ENCODE results near the gene SLC22A6.

Gene SLC22A6

DNA sequence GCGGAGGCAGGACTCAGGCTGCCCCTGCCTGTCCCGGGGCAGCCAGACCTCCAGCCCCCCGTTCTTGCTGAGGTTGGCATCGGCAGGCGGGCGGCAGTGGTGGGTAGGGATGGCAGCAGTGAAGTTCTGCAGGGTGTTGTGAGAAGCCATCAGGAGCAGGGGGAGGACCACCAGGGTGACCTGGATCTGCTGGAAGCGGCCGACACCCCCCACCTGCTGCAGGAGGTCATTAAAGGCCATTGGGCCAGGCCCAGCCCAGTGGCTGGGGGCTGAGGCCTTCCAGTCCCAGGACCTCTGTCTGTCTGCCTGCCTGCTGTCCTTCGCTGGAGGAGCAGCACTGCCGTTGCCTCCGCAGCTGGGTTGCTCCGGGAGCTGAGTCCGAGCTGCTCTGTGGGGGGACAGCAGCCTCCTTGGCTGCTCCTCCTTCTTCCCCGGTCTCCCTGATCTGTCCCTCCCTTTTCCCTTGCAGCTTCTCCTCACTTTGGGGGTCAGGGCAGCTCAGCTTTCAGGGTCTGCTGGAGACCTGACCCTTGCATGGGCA, at the start of gene SLC22A6:
SLC22A6 (minus strand) TSS at position 517 of the 541 bp plus-strand sequence; CDS start at position 240, 277 bp downstream.
- no peak within 1 kb of the TSS for H3K27ac ChIP-seq (ENCODE audit: low read depth, low read length)

DNA sequence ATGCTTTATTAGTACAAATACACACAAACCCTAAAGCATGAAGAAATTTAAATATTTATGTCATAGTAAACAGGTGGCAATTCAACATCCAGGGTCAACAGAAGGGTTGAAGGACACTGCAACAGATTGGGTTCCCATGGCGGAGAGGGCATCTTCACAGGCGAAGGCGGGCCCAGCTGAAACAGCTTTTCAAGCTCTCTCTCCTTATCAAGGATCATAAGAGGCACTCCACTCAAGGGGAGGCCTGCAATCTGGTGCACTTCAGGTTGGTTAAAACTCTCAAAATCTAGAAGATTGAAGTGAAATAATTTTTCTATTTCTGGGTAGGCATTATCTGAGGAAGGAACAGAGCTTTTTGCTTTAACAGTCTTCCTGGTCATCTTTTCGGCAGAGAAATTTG, 47.7 kb upstream of the SLC22A6 start:
- H3K4me1 ChIP-seq (ENCODE audit: control insufficient read depth, insufficient read depth, low read length): no peaks in the 10 kb centered on the region
- H3K9ac ChIP-seq (ENCODE audit: low read length): no peak overlapping the region
- no peak overlapping the region for H3K27ac ChIP-seq (ENCODE audit: low read depth, low read length)
- no peaks in the 10 kb centered on the region for H3K27me3 ChIP-seq (ENCODE audit: control insufficient read depth, insufficient read depth, low read length)
- H3K36me3 ChIP-seq (ENCODE audit: control insufficient read depth, insufficient read depth, low read length): no peaks in the 10 kb centered on the region
- no peak overlapping the region for H3K4me3 ChIP-seq (ENCODE audit: low read length)

More for the DNA sequence above, at the start of gene SLC22A6:
- no peak within 1 kb of the TSS for H3K9ac ChIP-seq (ENCODE audit: low read length)
- no peaks in the 10 kb centered on the region for H3K27me3 ChIP-seq (ENCODE audit: control insufficient read depth, insufficient read depth, low read length)
- H3K4me3 ChIP-seq (ENCODE audit: low read length): no peak within 1 kb of the TSS
- no peaks in the 10 kb centered on the region for H3K36me3 ChIP-seq (ENCODE audit: control insufficient read depth, insufficient read depth, low read length)
- H3K4me1 ChIP-seq (ENCODE audit: control insufficient read depth, insufficient read depth, low read length): no peaks in the 10 kb centered on the region

DNA sequence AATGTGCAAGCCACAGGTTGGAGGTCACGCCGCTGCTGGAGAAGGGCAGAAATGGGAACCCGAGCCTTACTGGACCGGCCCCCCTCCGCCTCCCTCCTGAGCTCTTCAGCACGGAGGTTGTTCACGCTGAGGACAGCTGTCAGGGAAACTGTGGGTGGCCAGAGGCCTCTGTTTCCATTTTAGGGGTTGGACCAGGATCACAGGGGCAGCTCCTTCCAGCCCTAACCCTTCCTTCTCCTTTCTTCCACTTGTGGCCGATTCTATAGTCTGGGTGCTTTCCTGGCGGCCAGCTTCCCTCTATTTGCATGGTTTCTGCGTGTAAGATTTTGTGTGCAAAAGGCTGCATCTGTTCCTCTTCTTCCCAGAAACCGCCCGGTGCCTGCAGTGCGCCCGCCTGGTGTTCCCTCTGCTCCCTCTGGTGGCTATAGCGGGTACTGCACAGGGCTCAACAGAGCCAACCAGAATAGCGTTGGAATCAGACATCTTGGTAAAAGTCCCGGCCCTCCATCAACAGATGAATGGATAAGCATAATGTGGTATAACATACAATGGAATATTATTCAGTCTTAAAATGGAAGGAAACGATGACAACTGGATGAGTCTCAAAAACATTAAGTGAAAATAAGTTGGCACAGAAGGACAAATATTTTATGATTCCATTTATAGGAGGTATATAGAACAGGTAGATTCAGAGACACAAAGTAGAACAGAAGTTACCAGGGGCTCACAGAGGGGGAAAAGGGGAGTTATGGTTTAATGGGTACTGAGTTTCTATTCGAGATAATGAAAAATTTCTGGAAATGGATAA, 39.3 kb upstream of the SLC22A6 start:
- Histone ChIP-seq H3K36me3 (ENCODE audit: control insufficient read depth, insufficient read depth, low read length) (no peaks in the 10 kb centered on the region), H3K9ac (ENCODE audit: low read length) (no peak overlapping the region), H3K27ac (ENCODE audit: low read depth, low read length) (no peak overlapping the region), H3K4me3 (ENCODE audit: low read length) (no peak overlapping the region), H3K4me1 (ENCODE audit: control insufficient read depth, insufficient read depth, low read length) (no peaks in the 10 kb centered on the region), H3K27me3 (ENCODE audit: control insufficient read depth, insufficient read depth, low read length) (no peaks in the 10 kb centered on the region)

GRCh38 chr11:63023222-63023814, 38.6 kb upstream of the SLC22A6 start:
- Histone ChIP-seq H3K9ac (ENCODE audit: low read length) (no peak overlapping the region), H3K4me1 (ENCODE audit: control insufficient read depth, insufficient read depth, low read length) (no peaks in the 10 kb centered on the region), H3K27me3 (ENCODE audit: control insufficient read depth, insufficient read depth, low read length) (no peaks in the 10 kb centered on the region), H3K36me3 (ENCODE audit: control insufficient read depth, insufficient read depth, low read length) (no peaks in the 10 kb centered on the region), H3K4me3 (ENCODE audit: low read length) (no peak overlapping the region), H3K27ac (ENCODE audit: low read depth, low read length) (no peak overlapping the region)

DNA sequence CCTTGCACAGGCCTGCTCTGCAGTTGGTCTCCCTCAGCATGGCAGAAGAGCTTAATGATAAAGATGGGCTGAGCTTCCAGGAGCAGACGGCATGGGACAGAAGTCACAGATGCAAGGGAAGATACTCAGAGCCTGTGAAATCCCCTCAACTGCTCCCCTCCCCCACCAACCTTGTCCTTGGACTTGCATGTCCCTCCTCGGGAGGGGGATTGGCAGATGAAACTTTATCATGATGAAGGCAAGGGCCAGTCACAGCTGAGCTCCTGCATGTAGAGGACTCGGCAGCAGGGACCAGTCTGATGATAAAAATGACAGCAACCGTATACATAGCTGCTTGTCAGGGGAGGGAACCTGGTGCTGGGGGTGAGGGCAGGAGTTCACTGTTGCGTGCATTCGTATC, 37.7 kb upstream of the SLC22A6 start:
- H3K27ac ChIP-seq (ENCODE audit: low read depth, low read length): no peak overlapping the region
- no peaks in the 10 kb centered on the region for H3K36me3 ChIP-seq (ENCODE audit: control insufficient read depth, insufficient read depth, low read length)
- H3K27me3 ChIP-seq (ENCODE audit: control insufficient read depth, insufficient read depth, low read length): no peaks in the 10 kb centered on the region
- no peak overlapping the region for H3K9ac ChIP-seq (ENCODE audit: low read length)
- no peak overlapping the region for H3K4me3 ChIP-seq (ENCODE audit: low read length)
- no peaks in the 10 kb centered on the region for H3K4me1 ChIP-seq (ENCODE audit: control insufficient read depth, insufficient read depth, low read length)

- Histone ChIP-seq H3K27me3 (ENCODE audit: control insufficient read depth, insufficient read depth, low read length) (peaks cover 3% of the 10 kb centered on the region), H3K4me3 (ENCODE audit: low read length) (no peak overlapping the region), H3K27ac (ENCODE audit: low read depth, low read length) (no peak overlapping the region), H3K36me3 (ENCODE audit: control insufficient read depth, insufficient read depth, low read length) (no peaks in the 10 kb centered on the region), H3K4me1 (ENCODE audit: control insufficient read depth, insufficient read depth, low read length) (no peaks in the 10 kb centered on the region), H3K9ac (ENCODE audit: low read length) (no peak overlapping the region)
These were observed 36.0 kb upstream of the SLC22A6 start for GRCh38 chr11:63020671-63021291.

- Histone ChIP-seq H3K4me3 (ENCODE audit: low read length) (no peak overlapping the region), H3K27ac (ENCODE audit: low read depth, low read length) (no peak overlapping the region), H3K36me3 (ENCODE audit: control insufficient read depth, insufficient read depth, low read length) (no peaks in the 10 kb centered on the region), H3K4me1 (ENCODE audit: control insufficient read depth, insufficient read depth, low read length) (no peaks in the 10 kb centered on the region), H3K9ac (ENCODE audit: low read length) (no peak overlapping the region), H3K27me3 (ENCODE audit: control insufficient read depth, insufficient read depth, low read length) (peaks cover 3% of the 10 kb centered on the region)
These were observed 34.7 kb upstream of the SLC22A6 start for GRCh38 chr11:63019506-63019905.

DNA sequence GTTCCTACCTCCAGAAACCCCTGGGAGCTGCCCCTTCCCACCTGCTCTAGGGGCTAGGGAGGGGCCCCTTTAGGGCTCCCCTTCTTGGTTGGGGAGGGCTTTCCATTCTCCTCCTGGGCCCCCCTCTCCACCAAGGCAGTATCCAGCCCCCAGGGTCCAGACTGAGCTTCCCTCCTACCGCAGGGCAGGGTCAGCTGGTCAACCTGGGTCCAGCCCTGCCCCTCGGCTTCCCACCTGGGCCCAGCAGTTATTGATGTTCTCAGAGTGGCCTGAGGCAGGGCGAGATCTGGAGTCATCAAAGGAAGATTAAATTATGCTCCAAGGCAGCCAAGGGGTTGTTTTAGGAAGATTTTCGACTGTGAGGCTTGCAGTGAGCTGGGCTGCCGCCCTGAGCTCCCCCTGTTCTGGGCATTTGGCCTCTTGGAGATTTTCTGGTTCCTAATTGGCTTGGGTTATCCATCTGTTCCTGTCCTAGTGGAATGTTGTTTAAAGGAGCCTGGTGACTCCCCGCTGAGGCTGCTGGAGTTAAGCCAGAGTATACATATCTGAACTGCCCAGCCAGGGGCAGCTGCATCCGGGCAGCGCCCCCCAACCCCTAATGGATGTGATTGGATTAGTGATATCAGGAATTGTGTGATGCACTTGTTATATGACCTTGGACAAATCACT, 32.7 kb upstream of the SLC22A6 start:
- H3K9ac ChIP-seq (ENCODE audit: low read length): no peak overlapping the region
- H3K4me3 ChIP-seq (ENCODE audit: low read length): no peak overlapping the region
- H3K4me1 ChIP-seq (ENCODE audit: control insufficient read depth, insufficient read depth, low read length): no peaks in the 10 kb centered on the region
- no peak overlapping the region for H3K27ac ChIP-seq (ENCODE audit: low read depth, low read length)
- no peaks in the 10 kb centered on the region for H3K36me3 ChIP-seq (ENCODE audit: control insufficient read depth, insufficient read depth, low read length)
- peaks cover 3% of the 10 kb centered on the region for H3K27me3 ChIP-seq (ENCODE audit: control insufficient read depth, insufficient read depth, low read length)

GRCh38 chr11:63015521-63016215, 30.9 kb upstream of the SLC22A6 start, which contains the start of gene SLC22A8:
Gene SLC22A8, minus strand, starts transcription at chr11:63015841. Its CDS starts 883 bp downstream, at chr11:63014958.
- Histone ChIP-seq H3K27ac (ENCODE audit: low read depth, low read length) (no peak within 1 kb of the TSS), H3K9ac (ENCODE audit: low read length) (no peak within 1 kb of the TSS), H3K36me3 (ENCODE audit: control insufficient read depth, insufficient read depth, low read length) (no peaks in the 10 kb centered on the region), H3K4me1 (ENCODE audit: control insufficient read depth, insufficient read depth, low read length) (no peaks in the 10 kb centered on the region), H3K27me3 (ENCODE audit: control insufficient read depth, insufficient read depth, low read length) (peaks cover 3% of the 10 kb centered on the region), H3K4me3 (ENCODE audit: low read length) (no peak within 1 kb of the TSS)

- Histone ChIP-seq H3K27ac (ENCODE audit: low read depth, low read length) (no peak overlapping the region), H3K36me3 (ENCODE audit: control insufficient read depth, insufficient read depth, low read length) (no peaks in the 10 kb centered on the region), H3K27me3 (ENCODE audit: control insufficient read depth, insufficient read depth, low read length) (peaks cover 3% of the 10 kb centered on the region), H3K4me3 (ENCODE audit: low read length) (no peak overlapping the region), H3K9ac (ENCODE audit: low read length) (no peak overlapping the region), H3K4me1 (ENCODE audit: control insufficient read depth, insufficient read depth, low read length) (no peaks in the 10 kb centered on the region)
These were observed 29.8 kb upstream of the SLC22A6 start for GRCh38 chr11:63014408-63015055.

- no peak overlapping the region for H3K27ac ChIP-seq (ENCODE audit: low read depth, low read length)
- H3K9ac ChIP-seq (ENCODE audit: low read length): no peak overlapping the region
- no peaks in the 10 kb centered on the region for H3K36me3 ChIP-seq (ENCODE audit: control insufficient read depth, insufficient read depth, low read length)
- peaks cover 3% of the 10 kb centered on the region for H3K27me3 ChIP-seq (ENCODE audit: control insufficient read depth, insufficient read depth, low read length)
- H3K4me3 ChIP-seq (ENCODE audit: low read length): no peak overlapping the region
- no peaks in the 10 kb centered on the region for H3K4me1 ChIP-seq (ENCODE audit: control insufficient read depth, insufficient read depth, low read length)
These were observed 28.1 kb upstream of the SLC22A6 start for GRCh38 chr11:63012839-63013238.

Measured in rectal smooth muscle tissue (tissue), 1 donor.